ENCODE measurements around the gene CISD1.

The CISD1 gene

DNA sequence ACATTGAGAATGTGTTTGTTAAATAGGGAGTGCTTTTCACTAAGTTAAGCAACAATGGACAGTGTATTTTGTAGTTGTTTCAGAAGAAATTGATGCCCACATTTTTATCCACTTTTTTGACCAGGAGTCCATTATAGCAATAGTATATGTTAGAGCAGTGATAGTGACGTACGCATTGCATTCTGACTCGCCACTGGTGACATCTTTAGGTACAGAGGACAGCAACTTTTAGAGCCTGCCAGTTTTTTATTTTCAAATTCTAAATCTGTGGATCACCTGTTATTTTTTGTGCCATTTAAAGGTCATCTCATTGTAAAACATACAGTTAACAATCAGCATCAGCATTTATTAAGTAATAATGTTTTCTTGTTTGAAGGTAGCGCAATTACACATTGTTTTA is 67.3 kb downstream of the CISD1 start:
- TF ChIP-seq CTCF (IDR thresholded peaks at IDR 0.05; ENCODE audit: borderline replicate concordance, extremely low read depth, low read length, poor library complexity, severe bottlenecking) (no peak), EZH2 (IDR thresholded peaks at IDR 0.05; ENCODE audit: borderline replicate concordance, low read depth, low read length, severe bottlenecking) (no peak)
- H4K20me1 ChIP-seq (ENCODE audit: insufficient read depth, low read length) = peaks cover 14% of the 10 kb centered on the region; the same call in 1 of the 2 replicates
- peaks cover 60% of the 10 kb centered on the region for H3K79me2 ChIP-seq (ENCODE audit: insufficient read depth, low read length)
- no peak for ATAC-seq (ENCODE audit: insufficient read depth, low read depth)
- H2AFZ ChIP-seq (ENCODE audit: low read depth, low read length) = no peak overlapping the region
- no peak overlapping the region for H3K27ac ChIP-seq (ENCODE audit: low read length)
- H3K4me1 ChIP-seq (ENCODE audit: insufficient read depth, low read length) = peaks cover 31% of the 10 kb centered on the region
- peak overlapping the region; percentile 94 for H3K9ac ChIP-seq (ENCODE audit: low read depth, low read length)
- H3K9me3 ChIP-seq (ENCODE audit: insufficient read depth, low read length, severe bottlenecking) = no peaks in the 10 kb centered on the region
- H3K36me3 ChIP-seq (ENCODE audit: insufficient read depth, low read length) = peaks cover 5% of the 10 kb centered on the region; the same call in 1 of the 2 replicates
- no peaks in the 10 kb centered on the region for H3K27me3 ChIP-seq (ENCODE audit: insufficient read depth, low read length, poor library complexity)
- H3K4me2 ChIP-seq (ENCODE audit: insufficient read depth, low read length) = peak overlapping the region; percentile 87
- H3K4me3 ChIP-seq (ENCODE audit: low read depth in 1 of 2, low read length in 2 of 2) = peak overlapping the region in 1 of 2 experiments; percentile 89; a peak in 3 of 4 replicates
- no peak for DNase-seq
